Stimulated activated CD4-positive, alpha-beta T cell treated with anti-CD3 and anti-CD28 coated beads, Interleukin-15, amount 100 ng/mL, for 48 hours (primary cell): Measurements from ENCODE around the gene SIL1.
"Not testable (repeated sequence)": the region's sequence is repeated elsewhere in the genome, so short reads cannot be mapped to it uniquely, and the experiment has no call there.

ENCODE experiments used
- DNase-seq, 2 donors: peaks; one replicate each; pipeline ENCODE4 v3.0.0-alpha.2; 2020; ENCODE audit warnings: low read depth in 2 of 2

SIL1 gene

DNA sequence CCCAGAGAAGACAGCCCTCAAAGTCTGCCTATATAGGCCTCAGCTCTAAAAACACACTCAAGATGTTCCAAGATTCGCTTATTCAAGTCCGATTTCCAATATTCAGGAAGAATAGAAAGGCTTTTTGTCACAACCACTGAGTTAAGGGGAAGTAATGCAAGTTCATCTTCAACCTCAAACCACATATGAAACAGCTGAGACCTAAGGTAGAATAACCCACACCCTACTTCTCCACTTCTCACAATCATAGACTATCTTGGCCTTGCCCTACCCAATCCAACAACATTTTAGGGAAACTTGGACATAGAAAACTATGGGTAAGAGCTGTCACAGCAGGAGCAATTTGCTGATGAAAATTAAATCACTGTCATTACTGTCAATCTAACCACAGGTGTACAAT lies 171.0 kb downstream of the SIL1 start:
- DNase-seq = no peak

DNA sequence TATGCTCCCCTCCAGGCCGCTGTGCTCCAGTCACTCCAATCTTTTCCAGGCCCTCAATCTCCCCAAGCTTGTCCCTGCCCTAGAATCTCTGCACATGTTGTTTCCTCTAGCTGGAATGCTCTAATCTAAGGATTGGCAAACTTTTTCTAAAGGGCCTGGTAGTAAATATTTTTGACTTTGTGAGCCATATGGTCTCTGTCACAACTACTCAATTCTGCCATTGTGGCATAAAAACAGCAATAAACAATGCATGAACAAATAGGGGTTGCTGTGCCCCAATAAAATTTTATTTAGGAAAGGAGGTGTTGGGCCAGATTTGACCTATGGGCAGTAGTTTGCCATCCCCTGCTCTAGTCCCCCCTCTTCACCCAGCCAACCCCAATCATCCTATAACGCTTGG lies 172.5 kb downstream of the SIL1 start:
- DNase-seq = no peak

DNA sequence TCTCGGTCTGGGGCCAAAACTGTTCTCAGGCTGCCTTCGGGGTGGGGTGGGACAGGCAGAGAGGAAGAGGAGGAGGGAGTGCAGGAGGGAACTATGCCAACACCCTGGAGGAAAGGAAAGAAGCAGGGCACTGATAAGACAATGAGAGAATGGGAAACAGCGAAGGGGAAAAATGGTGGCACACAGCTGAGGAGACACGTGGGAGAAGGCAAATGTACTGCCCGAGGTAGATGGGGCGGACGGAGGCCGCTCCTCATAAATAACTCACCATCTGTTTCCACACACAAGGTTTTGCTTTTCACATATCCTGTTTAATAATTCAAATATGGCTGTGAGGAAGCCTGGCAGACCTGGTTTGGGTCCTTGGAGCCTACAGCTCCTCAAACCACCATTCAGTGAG lies 174.9 kb downstream of the SIL1 start:
- DNase-seq = no peak

DNA sequence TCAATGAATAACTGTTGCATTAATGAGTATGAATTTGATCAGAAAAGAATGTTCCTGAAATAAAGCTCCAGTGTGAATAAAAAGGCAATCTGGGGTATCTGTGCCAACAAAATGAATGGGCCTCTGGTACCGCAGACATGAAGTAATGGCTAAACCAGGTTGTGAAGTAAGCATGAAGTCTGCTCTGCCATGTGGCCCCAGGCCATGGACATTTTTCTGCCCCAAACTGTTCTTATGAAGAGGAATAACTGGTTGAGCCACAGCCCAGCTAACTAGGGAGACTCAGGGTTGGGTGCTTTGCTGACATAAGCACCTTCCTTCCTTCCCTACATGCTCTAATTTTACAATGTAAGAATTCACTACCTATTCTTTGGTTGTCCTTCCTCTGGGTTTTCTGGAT lies 175.6 kb downstream of the SIL1 start:
- DNase-seq = no peak

DNA sequence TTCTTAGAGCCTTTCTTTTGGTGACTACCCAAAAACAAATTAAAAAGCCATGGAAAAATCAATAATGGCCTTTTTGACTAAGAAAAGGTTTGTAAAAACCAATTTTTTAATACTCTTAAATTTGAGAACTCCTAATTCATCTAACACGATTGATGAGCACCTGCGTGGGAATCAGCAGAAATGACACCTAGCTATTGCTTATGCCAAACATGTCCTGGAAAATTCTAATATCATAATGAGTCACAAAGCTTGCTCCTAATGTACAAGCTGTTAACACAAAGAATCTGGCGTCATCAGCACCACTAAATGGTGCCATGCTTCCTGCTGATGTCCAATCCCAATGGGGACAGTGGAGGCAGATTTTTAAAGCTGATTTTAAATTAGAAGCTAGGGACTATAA lies 176.8 kb downstream of the SIL1 start:
- DNase-seq = no peak

DNA sequence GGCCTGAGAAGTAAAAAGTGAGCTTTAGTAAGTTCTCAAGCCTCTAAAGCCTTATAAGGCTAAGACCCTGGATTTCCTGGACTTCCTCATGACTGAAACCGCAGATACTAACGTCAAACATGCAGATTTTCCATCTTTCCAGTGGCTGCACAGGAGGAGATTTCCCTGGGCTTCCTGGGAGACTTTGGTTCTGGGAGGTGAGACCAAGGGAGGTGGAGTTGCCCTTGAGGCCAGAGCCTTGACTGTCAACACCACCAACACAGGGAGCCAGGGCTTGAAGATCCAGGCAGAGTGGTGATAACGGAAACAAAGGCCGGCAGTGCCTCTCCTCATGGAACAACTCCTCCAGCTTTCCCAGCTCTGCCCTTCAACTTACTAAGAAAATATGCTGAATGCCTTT lies 178.3 kb downstream of the SIL1 start:
- DNase-seq = no peak

DNA sequence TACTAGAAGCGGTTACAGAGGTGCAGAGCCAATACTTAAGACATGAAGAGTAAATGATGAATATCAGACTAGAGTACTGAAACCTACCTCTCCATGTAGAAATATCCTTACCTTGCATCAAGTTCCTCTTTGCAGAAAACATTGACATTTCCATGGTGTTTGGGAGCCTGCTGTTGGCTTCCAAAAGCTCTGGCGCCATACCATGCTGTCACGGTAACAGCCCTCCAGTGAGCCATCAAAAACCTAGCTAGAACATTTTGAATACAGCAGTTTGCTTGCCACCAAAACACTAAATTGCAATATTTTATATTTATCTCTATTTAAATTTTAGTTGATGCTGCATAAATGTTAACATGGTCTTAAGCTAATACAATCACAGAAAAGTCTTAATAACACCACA lies 179.0 kb downstream of the SIL1 start:
- DNase-seq = no peak

DNA sequence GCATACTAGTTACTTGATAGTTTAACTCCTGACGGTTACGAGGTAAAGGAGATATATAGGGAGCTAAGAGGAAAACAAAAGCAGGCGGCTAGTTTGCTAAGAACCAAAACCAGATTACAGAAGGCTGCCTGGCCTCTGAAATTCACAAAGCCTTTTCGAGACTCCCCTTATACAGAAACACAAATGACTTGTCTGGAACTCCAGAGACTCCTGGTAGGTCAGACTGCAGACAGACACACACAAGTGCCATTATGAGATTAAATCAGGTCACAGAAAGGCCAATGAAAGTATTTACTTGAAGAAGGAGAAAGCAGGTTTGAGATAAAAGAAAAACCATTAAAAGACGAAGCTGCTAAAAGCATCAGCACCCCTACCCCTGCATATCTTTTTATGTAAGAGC lies 180.5 kb downstream of the SIL1 start:
- DNase-seq = no peak

DNA sequence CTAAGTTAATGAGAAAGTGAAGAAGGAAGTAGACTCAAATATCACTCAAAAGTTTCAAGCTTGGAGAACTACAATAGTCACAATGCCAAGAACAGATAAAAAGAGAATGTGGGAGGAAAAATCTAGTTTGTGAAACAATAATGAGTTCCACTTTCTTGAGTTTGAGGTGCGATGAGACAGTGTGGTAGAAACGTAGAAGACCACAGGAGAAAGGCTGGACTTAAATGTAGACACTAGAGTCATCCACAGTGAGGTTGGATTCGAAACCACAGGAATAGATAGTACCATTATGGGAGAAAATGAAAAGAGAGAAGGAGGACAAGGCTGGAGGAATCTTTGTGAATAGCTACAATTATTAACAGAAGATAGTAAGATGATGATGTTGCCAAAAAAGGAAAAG lies 182.0 kb downstream of the SIL1 start:
- no peak for DNase-seq

DNA sequence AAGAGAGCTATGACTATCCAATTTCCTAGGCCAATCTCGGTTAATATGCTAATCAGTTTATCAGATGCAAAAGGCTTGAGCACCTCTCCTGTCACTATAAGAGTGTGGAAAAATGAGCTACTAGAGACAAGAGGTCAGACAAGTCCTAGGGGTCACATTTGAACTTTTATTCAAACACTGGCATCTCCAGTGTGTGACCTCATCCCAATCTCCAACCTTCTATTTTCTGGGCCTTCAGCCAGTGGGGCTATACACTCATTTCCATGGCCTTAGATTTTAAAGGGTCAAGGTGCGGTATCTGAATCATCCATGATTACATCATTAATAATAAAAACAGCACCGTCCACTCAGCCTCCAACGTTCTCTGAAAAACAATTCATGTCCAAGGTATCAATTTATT lies 183.4 kb downstream of the SIL1 start:
- DNase-seq = no peak

DNA sequence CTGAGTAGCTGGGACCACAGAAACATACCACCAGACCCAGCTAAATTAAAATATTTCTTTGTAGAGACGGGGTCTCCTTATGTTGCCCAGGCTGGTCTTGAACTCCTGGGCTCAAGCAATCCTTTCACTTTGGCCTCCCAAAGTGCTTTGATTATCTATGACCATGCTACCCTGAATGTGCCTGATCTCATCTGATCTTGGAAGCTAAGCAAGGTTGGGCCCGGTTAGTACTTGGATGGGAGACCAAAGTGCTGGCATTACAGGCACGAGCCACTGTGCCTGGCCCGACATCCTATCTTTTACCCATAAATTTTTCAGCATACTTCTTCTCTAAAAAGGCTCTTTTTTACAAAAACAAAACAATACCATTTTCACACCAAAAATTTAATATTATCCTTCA lies 186.0 kb downstream of the SIL1 start:
- no peak for DNase-seq

DNA sequence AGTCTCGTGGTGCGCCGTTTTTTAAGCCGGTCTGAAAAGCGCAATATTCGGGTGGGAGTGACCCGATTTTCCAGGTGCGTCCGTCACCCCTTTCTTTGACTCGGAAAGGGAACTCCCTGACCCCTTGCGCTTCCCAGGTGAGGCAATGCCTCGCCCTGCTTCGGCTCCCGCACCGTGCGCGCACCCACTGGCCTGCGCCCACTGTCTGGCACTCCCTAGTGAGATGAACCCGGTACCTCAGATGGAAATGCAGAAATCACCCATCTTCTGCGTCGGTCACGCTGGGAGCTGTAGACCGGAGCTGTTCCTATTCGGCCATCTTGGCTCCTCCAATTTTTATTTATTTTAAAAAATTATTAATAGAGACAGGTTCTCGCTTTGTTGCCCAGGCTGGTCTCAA lies 187.0 kb downstream of the SIL1 start:
- DNase-seq = not testable (repeated sequence)

DNA sequence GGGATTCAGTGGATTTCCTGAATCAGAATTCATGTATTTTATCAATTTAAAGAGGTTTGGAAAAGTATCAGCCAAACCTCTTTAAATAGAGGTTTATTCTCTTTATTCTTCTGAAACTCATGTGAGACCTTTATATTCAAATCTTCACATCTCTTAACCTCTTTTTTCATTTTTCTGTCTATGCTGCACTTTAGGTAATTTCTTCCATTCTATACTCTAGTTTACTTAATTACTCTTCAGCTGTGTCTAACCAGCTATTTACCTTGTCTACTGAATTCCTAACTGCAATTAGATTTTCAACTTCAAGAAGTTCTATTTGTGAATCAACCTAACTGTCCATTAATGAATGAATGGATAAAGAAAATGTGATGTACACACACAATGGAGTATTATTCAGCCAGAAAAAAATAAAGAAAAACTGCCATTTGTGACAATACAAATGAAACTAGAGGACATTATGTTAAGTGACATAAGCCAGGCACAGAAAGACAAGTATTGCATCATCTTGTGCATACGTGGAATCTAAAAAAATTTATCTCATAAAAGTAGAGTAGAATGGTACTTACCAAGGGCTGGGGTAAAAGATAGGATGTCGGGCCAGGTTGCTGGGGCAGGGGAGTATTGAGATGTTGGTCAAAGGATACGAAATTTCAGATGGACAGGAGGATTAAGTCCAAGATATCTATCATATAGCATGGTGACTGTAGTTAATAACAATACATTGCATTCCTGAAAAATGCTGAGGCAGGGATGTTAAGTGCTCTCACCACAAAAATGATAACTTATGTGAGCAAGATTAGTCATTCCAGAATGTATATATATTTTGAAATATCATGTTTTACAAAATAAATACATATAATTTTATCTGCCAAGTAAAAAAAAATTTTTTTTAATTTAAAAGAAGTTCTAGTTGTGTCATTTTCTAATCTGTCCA lies 193.5 kb downstream of the SIL1 start:
- no peak for DNase-seq

DNA sequence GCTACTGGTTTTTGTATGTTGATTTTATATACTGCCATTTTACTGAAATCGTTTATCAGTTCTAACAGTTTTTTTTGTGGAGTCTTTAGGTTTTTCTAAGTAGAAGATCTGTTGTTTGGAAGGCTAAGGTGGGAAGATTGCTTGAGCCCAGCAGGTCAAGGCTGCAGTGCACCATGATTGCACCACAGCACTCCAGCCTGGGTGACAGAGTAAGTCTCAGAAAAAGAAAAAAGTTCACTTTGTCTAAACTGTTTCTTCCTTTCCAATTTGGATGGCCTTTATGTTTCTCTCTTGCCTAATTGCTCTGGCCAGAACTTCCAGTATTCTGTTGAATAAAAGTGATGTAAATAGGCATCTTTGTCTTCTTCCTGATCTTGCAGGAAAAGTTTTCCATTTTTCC lies 198.5 kb downstream of the SIL1 start:
- no peak for DNase-seq

DNA sequence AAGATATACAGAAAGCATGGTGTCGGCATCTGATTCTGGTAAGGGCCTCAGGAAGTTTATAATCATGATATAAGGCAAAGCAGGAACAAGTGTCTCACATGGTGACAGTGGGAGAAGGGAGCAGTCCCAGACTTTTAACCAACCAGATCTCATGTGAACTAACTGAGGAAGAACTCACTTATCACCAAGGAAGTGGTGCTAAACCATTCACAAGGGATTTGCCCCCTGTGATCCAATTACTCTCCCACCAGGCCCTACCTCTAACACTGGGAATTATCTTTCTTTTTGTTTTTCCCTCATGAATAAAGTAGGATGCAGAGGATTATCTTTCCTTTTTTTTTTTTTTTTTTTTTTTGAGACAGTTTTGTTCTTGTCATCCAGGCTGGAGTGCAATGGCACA lies 199.6 kb downstream of the SIL1 start:
- no peak for DNase-seq

DNA sequence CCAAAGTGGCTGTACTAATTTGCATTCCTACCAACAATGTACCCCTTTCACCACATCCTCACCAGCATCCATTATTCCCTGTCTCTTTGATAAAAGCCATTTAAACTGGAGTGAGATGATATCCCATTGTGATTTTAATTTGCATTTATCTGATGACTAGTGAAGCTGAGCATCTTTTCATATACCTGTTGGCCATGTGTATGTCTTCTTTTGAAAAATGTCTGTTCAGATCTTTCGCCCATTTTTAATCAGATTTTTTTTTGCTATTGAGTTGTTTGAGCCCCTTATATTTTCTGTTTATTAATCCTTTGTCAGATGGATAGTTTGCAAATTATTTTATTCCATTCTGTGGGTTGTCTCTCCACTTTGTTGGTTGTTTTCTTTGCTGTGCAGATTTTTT lies 202.0 kb downstream of the SIL1 start:
- no peak for DNase-seq

DNA sequence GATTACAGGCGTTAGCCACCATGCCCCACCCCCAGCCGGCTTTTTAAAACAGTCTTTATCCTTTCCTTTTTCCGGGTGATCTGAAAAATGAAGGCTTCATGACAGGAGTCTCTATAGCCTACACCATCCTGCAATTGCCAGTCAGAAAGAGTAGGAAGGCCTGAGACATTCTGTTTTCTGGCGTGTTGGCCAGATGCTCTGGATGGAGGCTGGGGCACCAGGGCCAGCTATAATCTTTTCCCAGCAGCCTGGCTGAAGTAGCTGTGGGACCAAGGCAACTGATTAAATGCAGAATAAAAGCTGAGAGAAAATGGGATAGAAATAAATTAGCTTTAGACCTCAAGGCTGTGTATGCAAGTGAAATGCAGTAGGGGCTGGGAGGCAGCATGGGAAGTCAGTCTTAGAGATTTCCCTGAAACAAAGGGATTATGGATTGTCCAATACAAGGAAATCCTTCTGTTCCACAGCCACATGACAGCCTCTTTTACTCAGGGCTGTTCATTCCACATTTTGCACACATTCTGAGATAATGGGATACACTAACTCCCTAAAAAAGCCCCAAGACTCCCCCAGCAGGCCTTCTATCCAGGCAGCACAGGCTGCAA lies 207.1 kb downstream of the SIL1 start:
- no peak for DNase-seq

DNA sequence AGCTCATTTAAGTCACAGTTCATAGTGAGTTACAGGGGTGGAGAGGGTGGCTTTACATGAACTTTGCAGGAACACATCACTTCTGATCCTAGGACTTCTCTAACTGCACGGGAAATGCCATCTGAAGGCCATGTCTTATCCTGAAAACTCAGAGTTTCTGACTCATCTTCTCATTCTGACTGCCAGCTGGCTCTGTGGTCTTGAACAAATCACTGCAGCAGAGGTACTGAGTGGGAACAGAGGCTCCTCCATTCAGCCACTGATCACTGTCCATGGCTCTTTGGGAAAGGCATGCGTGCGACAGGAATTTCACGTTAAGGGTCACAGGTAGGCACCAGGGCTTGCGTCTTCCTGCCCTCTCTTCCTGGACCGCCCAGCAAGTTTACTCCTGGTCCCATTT lies 208.4 kb downstream of the SIL1 start:
- no peak for DNase-seq

DNA sequence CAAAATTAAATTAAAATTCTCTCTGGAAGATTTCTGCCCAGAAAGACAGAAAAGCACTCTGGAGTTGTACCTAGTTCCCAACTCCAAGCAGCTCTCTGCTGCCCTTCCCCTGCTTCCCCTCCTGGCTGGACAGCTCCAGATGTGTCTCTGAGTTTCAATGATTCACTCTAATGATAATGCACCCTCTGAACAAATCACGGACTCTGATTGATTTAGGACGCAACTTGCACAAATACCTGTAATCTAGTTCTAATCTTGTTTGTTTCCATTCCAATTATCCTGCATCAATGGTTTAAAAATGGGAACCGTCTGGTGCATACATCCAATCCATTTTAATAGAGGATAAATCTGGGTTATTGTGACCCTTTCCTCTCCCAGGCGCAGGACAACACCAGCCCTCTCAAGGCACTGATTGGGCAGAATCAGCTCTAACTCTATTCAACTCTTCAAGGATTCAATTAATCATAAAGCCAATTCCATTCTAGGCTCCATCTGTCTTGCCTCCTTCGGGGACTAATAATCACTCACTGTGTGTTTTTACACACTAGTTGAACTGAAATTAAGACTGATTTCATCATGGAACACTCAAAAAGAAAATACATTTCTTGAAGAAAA lies 211.9 kb downstream of the SIL1 start:
- DNase-seq = no peak

DNA sequence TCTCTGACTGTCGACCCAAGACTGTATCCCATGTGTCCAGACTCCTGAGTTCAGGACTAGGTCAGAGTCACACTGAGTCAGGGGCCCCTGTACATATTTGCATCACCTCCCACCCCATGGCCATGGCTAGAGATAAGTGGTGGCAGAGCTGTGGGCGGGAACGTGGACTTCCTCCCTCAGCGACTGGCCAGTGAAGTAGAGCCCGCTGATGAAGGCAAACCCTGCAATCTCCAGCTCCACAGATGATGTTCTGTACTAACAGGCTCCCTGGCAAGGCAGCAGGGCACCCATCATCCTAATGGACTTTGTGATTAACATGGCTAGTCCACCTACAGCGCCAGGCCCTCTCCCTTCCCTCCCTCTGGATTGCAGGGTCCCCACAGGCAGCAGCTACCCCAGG lies 212.5 kb downstream of the SIL1 start:
- DNase-seq = no peak

DNA sequence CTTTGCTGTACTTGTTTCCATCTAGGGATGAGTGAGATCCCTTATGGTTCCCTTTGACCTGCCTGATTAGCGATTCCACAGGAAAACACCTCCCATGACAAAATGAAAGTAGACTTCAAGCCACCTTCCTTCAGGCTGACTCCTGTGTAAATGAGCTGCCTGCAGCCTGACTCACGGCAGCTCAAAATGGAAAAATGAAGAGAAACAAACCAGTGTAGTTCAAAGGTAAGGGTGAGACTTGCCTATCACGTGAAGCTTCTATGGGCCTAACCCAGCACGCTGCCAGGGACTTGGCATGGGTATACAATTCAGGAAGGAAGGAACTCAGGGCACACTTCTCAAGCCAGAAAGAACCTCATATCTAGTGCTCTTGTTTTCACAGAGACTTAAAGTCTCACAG lies 212.9 kb downstream of the SIL1 start:
- DNase-seq = no peak

DNA sequence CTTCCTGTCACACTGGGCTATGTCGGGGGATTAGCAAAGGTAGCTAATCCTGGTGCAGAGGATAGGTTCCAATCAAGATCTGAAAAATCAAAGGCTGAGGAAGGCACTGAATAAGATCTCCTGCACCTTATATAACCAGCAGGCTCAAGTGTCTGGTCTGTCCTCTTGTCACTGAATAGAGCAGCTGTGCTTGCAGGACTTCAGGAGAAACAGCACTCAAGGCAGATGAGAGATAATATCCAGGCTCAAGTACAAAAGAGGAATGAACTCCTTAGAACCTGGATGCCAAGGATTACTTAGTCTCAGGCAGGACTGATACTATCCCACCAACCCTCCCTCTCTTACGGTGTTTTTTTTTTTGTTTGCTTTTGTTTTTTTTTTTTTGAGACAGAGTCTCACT lies 214.2 kb downstream of the SIL1 start:
- no peak for DNase-seq

DNA sequence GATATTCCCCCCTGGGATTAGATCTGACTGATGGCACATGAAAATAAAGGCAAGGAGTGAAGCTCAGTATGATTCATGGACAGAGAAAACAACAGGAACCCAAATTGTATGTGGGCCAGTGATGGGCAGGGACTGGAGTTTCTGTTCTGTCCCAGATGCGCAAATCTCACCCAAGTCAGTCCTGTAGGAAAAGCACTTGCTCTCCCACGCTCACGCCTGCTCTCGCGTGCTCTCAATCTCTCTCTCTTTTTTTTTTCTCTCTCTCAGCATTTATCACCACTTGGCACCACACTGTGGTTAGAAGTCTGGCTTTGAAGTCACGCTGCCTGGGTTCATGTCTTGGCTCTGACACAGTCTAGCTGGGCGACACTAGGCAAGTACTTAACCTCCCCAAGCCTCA lies 216.6 kb downstream of the SIL1 start:
- DNase-seq = peak in 1 of 2 donors; percentile 7
